ENCODE results near the gene APBB2.

DNA sequence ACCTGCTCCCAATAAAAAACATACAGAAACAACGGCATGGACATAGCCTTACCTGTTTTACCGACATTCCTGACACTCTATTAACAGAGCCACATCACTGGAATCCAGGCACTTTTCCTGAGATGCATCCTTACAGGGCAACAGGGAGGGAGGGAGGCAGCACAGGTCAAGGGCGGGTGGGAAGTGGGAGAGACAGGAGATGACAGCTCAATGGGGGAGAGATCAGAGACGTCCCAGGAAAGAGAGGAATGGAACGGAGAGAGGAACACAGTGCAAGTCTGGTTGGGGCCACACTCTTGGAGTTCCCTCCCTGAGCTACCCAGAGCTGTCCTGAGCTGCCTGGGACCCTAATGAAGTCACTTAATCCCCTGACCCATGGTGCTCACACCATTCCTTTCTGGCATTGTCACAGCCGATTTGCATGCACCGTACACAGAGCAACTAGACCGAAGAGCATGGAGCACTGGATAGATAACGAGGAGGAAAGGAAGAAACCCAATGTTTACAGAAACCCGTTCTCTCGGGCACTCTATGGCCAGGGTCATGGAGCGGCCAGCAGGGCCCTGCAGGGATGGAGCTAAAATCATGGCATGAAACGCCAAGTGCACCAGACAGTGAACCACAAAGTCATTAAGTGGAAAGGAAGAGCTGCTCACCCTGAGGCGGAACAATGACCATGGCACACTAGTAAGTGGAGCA is 371.5 kb downstream of the APBB2 start:
- TF ChIP-seq, protein P1, sequence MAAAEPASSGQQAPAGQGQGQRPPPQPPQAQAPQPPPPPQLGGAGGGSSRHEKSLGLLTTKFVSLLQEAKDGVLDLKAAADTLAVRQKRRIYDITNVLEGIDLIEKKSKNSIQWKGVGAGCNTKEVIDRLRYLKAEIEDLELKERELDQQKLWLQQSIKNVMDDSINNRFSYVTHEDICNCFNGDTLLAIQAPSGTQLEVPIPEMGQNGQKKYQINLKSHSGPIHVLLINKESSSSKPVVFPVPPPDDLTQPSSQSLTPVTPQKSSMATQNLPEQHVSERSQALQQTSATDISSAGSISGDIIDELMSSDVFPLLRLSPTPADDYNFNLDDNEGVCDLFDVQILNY (CRISPR knock-in tag; IDR thresholded peaks at IDR 0.05), result no peak
- TF ChIP-seq, protein P2, sequence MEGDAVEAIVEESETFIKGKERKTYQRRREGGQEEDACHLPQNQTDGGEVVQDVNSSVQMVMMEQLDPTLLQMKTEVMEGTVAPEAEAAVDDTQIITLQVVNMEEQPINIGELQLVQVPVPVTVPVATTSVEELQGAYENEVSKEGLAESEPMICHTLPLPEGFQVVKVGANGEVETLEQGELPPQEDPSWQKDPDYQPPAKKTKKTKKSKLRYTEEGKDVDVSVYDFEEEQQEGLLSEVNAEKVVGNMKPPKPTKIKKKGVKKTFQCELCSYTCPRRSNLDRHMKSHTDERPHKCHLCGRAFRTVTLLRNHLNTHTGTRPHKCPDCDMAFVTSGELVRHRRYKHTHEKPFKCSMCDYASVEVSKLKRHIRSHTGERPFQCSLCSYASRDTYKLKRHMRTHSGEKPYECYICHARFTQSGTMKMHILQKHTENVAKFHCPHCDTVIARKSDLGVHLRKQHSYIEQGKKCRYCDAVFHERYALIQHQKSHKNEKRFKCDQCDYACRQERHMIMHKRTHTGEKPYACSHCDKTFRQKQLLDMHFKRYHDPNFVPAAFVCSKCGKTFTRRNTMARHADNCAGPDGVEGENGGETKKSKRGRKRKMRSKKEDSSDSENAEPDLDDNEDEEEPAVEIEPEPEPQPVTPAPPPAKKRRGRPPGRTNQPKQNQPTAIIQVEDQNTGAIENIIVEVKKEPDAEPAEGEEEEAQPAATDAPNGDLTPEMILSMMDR (IDR thresholded peaks at IDR 0.05), result no peak
